ENCODE measurements around the gene NKTR. TPM values are rescaled to one million over a fixed set of nuclear protein-coding genes. Genes with fewer than 3 reads are reported as not detected.

Gene NKTR
- total and polyA plus RNA-seq, 2 of the 13 experiments (the other 11 are each of a cell fraction or from before 2014, with no cell fraction given), result 41.3 to 59.6 TPM

- ATAC-seq (no peak), FAIRE-seq (no peak)
- POLR2A ChIA-PET, result no interaction called here
These were observed 97.0 kb downstream of the NKTR start for GRCh38 chr3:42697289-42698051.

More at GRCh38 chr3:42697289-42698051, 97.0 kb downstream of the NKTR start:
- no peak for DNase-seq (ENCODE audit: low spot score)
- 22% methylated on average over 4 of the region's 18 CpGs for WGBS (ENCODE audit: low lambda C conversion rate)
- H3K36me3 ChIP-seq (replicated peaks in 1 of 2; ENCODE audit: control insufficient read depth in 1 of 2, insufficient read depth in 2 of 2, low read length in 2 of 2), result no peaks in the 10 kb centered on the region
- CTCF ChIA-PET (ENCODE audit: low intra/inter-chr PET ratio, low total read pairs), result no interaction called here
- H3K9me3 ChIP-seq (ENCODE audit: low read length), result no peaks in the 10 kb centered on the region
- no peak overlapping the region for H3K27ac ChIP-seq (ENCODE audit: extremely low read length, insufficient read depth, low read length)
- intact Hi-C loops (cut with micrococcal nuclease; ENCODE audit: unreplicated experiment), result no loop called here
- H3K4me2 ChIP-seq (ENCODE audit: low read depth, low read length), result no peak overlapping the region
- H3K9ac ChIP-seq (ENCODE audit: insufficient read depth, low read depth, low read length), result no peak overlapping the region
- no peaks in the 10 kb centered on the region for H3K79me2 ChIP-seq (ENCODE audit: insufficient read depth, low read length)
- no TSS peak for BruUV-seq (replicated peaks)
- H4K20me1 ChIP-seq (ENCODE audit: insufficient read depth, low read length), result no peaks in the 10 kb centered on the region
- TF ChIP-seq ZNF569 (CRISPR knock-in tag; IDR thresholded peaks at IDR 0.05; ENCODE audit: borderline replicate concordance) (no peak), BATF2 (CRISPR knock-in tag; IDR thresholded peaks at IDR 0.05) (no peak), ZSCAN22 (CRISPR knock-in tag; IDR thresholded peaks at IDR 0.05) (peak; percentile 47; the same call in 1 of the 2 replicates), ZNF605 (CRISPR knock-in tag; IDR thresholded peaks at IDR 0.05) (no peak)
- no peaks in the 10 kb centered on the region for H3K4me1 ChIP-seq (ENCODE audit: insufficient read depth, low read length)
- H3K4me3 ChIP-seq (replicated peaks in 1 of 3; ENCODE audit: insufficient read depth in 1 of 3, low read depth in 2 of 3, low read length in 3 of 3), result no peak overlapping the region
- in situ Hi-C loops (cut with HindIII; ENCODE audit: extremely low pct_ligation_motif_present, low pct_unique_long_range_greater_than_20kb), result no loop called here
- peaks cover 6 to 19% of the 10 kb centered on the region in 2 experiments; a peak in 3 of 5 replicates for H3K27me3 ChIP-seq (ENCODE audit: control insufficient read depth in 1 of 2, insufficient read depth in 2 of 2, low read length in 2 of 2)
- no peak overlapping the region for H2AFZ ChIP-seq (ENCODE audit: low read length)

Other genes with a start within 250 kb of the NKTR start
- not detected in 2 replicates for gene LYZL4, start 190.1 kb upstream of the NKTR start, total RNA-seq (2016; rRNA removed; fragmentation: Illumina TruSeq; extraction: Trizol)
- not detected in 2 replicates for gene LYZL4, start 190.1 kb upstream of the NKTR start, polyA plus RNA-seq (2011; rRNA removed)
- gene VIPR1, start 98.0 kb upstream of the NKTR start, total RNA-seq (2016; rRNA removed; fragmentation: Illumina TruSeq; extraction: Trizol), result 0.04 TPM in 1 of 2 replicates, not detected in the other
- 0.07 and 0.11 TPM in 2 replicates for gene VIPR1, start 98.0 kb upstream of the NKTR start, polyA plus RNA-seq (2011; rRNA removed)
- 38.4 and 40.0 TPM in 2 replicates for gene SEC22C, start 18.7 kb upstream of the NKTR start, total RNA-seq (2016; rRNA removed; fragmentation: Illumina TruSeq; extraction: Trizol)
- 20.0 and 21.9 TPM in 2 replicates for gene SEC22C, start 18.7 kb upstream of the NKTR start, polyA plus RNA-seq (2011; rRNA removed)
- gene SS18L2, start 9.8 kb upstream of the NKTR start, total RNA-seq (2016; rRNA removed; fragmentation: Illumina TruSeq; extraction: Trizol), result 53.1 and 79.3 TPM in 2 replicates
- gene SS18L2, start 9.8 kb upstream of the NKTR start, polyA plus RNA-seq (2011; rRNA removed), result 31.1 and 38.7 TPM in 2 replicates
- gene ZBTB47, start 53.0 kb downstream of the NKTR start, total RNA-seq (2016; rRNA removed; fragmentation: Illumina TruSeq; extraction: Trizol), result 1.4 and 3.1 TPM in 2 replicates
- 1.5 and 2.4 TPM in 2 replicates for gene ZBTB47, start 53.0 kb downstream of the NKTR start, polyA plus RNA-seq (2011; rRNA removed)
- not detected in 2 replicates for gene KLHL40, start 84.9 kb downstream of the NKTR start, total RNA-seq (2016; rRNA removed; fragmentation: Illumina TruSeq; extraction: Trizol)
- not detected in 2 replicates for gene KLHL40, start 84.9 kb downstream of the NKTR start, polyA plus RNA-seq (2011; rRNA removed)
- gene HHATL, start 102.1 kb downstream of the NKTR start, total RNA-seq (2016; rRNA removed; fragmentation: Illumina TruSeq; extraction: Trizol), result not detected in 2 replicates
- 0.04 and 0.26 TPM in 2 replicates for gene HHATL, start 102.1 kb downstream of the NKTR start, polyA plus RNA-seq (2011; rRNA removed)
- 0.22 TPM in 1 of 2 replicates, not detected in the other for gene CCDC13, start 172.6 kb downstream of the NKTR start, total RNA-seq (2016; rRNA removed; fragmentation: Illumina TruSeq; extraction: Trizol)
- 0.51 and 0.68 TPM in 2 replicates for gene CCDC13, start 172.6 kb downstream of the NKTR start, polyA plus RNA-seq (2011; rRNA removed)
- gene HIGD1A, start 203.8 kb downstream of the NKTR start, total RNA-seq (2016; rRNA removed; fragmentation: Illumina TruSeq; extraction: Trizol), result 253 and 379 TPM in 2 replicates
- 175 and 222 TPM in 2 replicates for gene HIGD1A, start 203.8 kb downstream of the NKTR start, polyA plus RNA-seq (2011; rRNA removed)
- gene ACKR2, start 208.8 kb downstream of the NKTR start, total RNA-seq (2016; rRNA removed; fragmentation: Illumina TruSeq; extraction: Trizol), result 1.1 TPM in 2 replicates
- gene ACKR2, start 208.8 kb downstream of the NKTR start, polyA plus RNA-seq (2011; rRNA removed), result 1.9 and 2.6 TPM in 2 replicates